D721Med (cell line): Measurements from ENCODE around the gene CDC42EP5.

Experiments used
- DNase-seq: peaks from one replicate; pipeline ENCODE4 v3.0.0; 2011; ENCODE audit warnings: low spot score; ENCODE audit not compliant: insufficient read length
- FAIRE-seq: peaks from 2 replicates; lab custom pipeline; 2011; peaks lifted over from hg19 to GRCh38; lab: Jason Lieb, UNC
- TF ChIP-seq, protein P1 (sequence below): IDR thresholded peaks from 2 replicates; pipeline ENCODE4 v1.5.1; 2012; ENCODE audit warnings: mild to moderate bottlenecking, control low read depth; ENCODE audit not compliant: insufficient read depth; ENCODE audit errors: missing control alignments

CDC42EP5 gene

DNA sequence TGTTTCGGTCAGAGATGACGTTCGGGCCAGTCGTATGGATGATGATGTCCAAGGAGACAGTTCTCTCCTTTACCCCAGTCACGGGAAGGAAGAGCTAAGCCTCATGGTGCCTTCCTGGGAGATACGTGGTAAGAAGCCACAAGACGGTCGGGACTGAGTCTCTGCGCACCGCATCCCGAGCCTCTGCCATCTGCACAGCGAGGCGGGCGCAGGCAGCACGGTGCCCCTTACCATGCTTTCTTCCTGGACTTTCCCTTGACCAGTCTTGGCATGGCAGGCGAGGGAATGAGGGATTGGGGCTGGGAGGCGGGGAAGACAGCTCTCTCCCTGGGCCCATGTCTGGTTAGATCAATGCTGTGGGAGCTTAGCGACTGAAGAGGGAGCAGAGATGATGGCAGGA, 19.5 kb upstream of the CDC42EP5 start:
- no peak for FAIRE-seq
- TF ChIP-seq, protein P1, sequence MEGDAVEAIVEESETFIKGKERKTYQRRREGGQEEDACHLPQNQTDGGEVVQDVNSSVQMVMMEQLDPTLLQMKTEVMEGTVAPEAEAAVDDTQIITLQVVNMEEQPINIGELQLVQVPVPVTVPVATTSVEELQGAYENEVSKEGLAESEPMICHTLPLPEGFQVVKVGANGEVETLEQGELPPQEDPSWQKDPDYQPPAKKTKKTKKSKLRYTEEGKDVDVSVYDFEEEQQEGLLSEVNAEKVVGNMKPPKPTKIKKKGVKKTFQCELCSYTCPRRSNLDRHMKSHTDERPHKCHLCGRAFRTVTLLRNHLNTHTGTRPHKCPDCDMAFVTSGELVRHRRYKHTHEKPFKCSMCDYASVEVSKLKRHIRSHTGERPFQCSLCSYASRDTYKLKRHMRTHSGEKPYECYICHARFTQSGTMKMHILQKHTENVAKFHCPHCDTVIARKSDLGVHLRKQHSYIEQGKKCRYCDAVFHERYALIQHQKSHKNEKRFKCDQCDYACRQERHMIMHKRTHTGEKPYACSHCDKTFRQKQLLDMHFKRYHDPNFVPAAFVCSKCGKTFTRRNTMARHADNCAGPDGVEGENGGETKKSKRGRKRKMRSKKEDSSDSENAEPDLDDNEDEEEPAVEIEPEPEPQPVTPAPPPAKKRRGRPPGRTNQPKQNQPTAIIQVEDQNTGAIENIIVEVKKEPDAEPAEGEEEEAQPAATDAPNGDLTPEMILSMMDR = no peak

DNA sequence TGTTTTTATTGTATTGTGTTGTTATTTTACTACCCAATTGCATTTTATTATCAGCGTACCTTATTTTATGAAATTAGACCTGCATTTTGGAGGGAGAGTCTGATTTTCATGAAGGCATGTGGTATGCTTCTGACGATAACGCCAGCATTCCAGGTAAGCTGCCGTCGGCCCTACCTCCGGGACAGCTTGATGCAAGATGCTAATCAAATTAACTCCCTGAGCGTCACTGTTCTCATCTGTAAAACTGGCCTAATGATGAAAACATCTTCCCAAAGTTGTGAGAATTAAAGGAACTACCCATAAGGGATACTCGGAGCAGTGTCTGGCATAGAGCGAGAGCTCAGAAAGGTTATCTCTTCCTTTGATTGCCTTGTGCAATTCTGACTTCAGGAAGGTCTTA, 16.7 kb upstream of the CDC42EP5 start:
- TF ChIP-seq, protein P1 = no peak
- FAIRE-seq (no peak), DNase-seq (no peak)

More for the DNA sequence above, 19.5 kb upstream of the CDC42EP5 start:
- DNase-seq = no peak

DNA sequence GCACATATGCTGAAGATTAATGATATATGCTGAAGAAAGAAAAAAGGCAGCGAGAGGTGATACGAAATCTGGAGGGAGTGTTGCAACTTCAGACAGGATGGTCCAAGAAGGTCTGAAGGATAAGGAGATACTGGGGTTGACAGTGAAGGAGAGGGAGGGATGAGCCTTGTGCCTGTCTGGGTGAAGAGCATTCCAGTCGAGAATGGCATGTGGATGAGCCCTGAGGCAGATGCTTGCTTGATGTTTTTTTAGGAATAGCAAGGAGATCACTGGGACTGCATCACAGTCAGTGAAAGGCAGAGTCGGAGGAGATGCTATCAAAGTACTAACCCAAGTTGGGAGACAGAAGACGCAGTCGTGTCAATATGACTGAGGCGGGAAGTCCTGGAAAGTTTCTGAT, 16.2 kb upstream of the CDC42EP5 start:
- FAIRE-seq = no peak
- no peak for DNase-seq
- TF ChIP-seq, protein P1 = no peak

DNA sequence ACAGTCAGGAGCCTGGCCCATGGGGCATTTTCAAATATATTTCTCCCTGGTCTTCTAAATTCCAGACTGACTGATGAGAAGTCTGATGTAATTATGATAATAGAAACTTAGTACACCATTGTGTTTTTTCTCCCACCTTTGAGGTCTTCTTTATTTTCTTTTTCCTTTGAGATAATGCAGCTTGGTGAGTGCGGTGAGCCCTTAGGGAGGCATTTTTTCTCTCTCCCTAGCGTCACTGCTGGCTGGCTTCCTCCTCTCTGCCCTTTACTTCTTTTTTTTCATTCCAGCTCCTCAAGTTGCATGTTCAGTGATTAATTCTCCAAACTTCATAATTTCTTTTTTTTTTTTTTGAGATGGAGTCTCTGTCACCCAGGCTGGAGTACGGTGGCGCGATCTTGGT, 12.8 kb upstream of the CDC42EP5 start:
- DNase-seq (no peak), FAIRE-seq (no peak)
- TF ChIP-seq, protein P1 = no peak

DNA sequence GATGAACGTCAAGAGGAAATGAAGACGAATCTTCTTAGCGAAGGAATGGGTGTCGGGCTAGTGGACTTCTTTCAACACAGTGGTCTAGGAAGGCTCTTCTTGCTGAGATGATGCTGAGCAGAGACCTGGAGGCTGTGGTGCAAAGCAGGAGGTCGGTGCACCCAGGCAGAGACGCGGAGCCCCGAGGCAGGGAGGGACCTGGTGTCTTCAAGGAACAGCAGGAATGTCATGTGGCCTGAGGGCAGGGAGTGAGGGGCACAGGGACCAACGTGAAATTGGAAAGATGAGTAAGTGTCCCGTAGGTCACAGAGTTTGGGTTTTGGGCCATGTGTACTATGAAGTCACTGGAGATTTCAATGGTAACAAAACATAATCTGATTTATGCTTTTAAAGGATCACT, 11.4 kb upstream of the CDC42EP5 start:
- TF ChIP-seq, protein P1 = no peak
- no peak for FAIRE-seq
- no peak for DNase-seq

DNA sequence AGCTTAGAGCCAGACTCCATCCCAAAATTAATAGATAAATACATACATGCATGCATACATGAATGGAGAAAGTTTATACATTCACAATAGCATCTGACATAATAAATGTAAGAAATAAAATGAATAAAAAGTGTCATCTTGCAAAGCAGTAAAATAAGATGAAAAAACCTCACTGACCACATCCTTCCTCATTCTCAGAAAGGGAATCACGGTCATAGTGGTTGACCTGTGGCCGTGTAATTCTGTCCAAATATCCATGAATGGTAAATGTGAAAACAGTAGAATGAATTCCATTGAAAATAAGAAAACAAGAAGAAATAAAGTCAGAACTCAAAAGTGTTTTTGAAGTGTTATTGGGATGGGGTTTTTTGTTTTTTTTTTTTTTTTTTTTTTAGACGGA, 9.8 kb upstream of the CDC42EP5 start:
- TF ChIP-seq, protein P1 = no peak
- DNase-seq (no peak), FAIRE-seq (no peak)

DNA sequence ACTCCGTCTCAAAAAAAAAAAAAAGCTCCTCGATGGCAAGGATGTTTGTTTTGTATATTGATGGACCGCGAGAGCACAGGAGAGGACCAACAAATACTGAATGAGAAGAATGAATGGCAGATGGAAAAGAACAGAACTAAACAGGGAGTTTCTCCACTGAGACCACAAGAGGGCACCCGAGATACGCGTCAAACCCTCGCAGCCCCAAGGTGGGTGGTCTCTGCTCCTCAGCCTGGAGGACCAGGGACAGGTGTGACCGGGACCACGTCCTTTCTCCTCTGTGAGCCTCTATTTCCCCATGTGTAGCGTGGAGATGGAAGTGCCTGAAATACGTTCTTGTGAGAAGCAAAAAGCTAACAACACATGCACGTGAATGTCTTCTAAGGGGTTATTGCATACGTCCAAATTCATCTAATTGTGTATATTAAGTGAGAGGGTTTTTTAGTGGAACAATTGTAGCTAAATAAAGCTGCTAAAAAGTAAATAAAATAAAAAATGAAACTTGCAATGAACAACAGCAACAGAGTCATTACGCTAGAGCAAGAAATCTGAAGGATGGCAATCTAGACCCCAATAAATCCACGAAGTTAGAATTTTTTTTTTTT, 8.3 kb upstream of the CDC42EP5 start:
- TF ChIP-seq, protein P1 = peak; percentile 62
- FAIRE-seq (no peak), DNase-seq (no peak)
